ENCODE data around the gene CFAP20. TPM values are rescaled to one million over a fixed set of nuclear protein-coding genes. Genes with fewer than 3 reads are reported as not detected.

CFAP20 gene
- total RNA-seq (2014; rRNA removed; shearing (Covaris generic)): 48.8 and 49.0 TPM in 2 replicates
- 32.5 and 42.6 TPM in 2 replicates for polyA plus RNA-seq (2015; cell fraction: cytosol; rRNA removed)
- polyA plus RNA-seq (2015; cell fraction: nucleus; rRNA removed): 24.4 and 34.9 TPM in 2 replicates

- in situ Hi-C loops (cut with HindIII; ENCODE audit: low pct_unique_long_range_greater_than_20kb, low sequenced_read_pairs): no loop called here
Measured at GRCh38 chr16:58129097-58129936, at the start of gene CFAP20. Gene CFAP20, minus strand, starts transcription at chr16:58129381. Its CDS starts 266 bp downstream, at chr16:58129115.

GRCh38 chr16:58177353-58177710, 48.2 kb upstream of the CFAP20 start:
- in situ Hi-C loops (cut with HindIII; ENCODE audit: low pct_unique_long_range_greater_than_20kb, low sequenced_read_pairs): no loop called here
- DNase-seq (ENCODE audit: low read depth, low spot score): no peak

More at GRCh38 chr16:58129097-58129936, at the start of gene CFAP20:
- DNase-seq (ENCODE audit: low read depth, low spot score): peak; percentile 99

- no peak for DNase-seq (ENCODE audit: low read depth, low spot score)
- in situ Hi-C loops (cut with HindIII; ENCODE audit: low pct_unique_long_range_greater_than_20kb, low sequenced_read_pairs): no loop called here
Measured at GRCh38 chr16:58176608-58177352, 47.6 kb upstream of the CFAP20 start.

- no peak for DNase-seq (ENCODE audit: low read depth, low spot score)
- in situ Hi-C loops (cut with HindIII; ENCODE audit: low pct_unique_long_range_greater_than_20kb, low sequenced_read_pairs): no loop called here
Measured at GRCh38 chr16:58170223-58170622, 41.0 kb upstream of the CFAP20 start.

- in situ Hi-C loops (cut with HindIII; ENCODE audit: low pct_unique_long_range_greater_than_20kb, low sequenced_read_pairs): no loop called here
- DNase-seq (ENCODE audit: low read depth, low spot score): no peak
Measured at GRCh38 chr16:58160855-58161254, 31.7 kb upstream of the CFAP20 start.

GRCh38 chr16:58158725-58159124, 29.5 kb upstream of the CFAP20 start:
- DNase-seq (ENCODE audit: low read depth, low spot score): no peak
- in situ Hi-C loops (cut with HindIII; ENCODE audit: low pct_unique_long_range_greater_than_20kb, low sequenced_read_pairs): no loop called here

- DNase-seq (ENCODE audit: low read depth, low spot score): no peak
- in situ Hi-C loops (cut with HindIII; ENCODE audit: low pct_unique_long_range_greater_than_20kb, low sequenced_read_pairs): no loop called here
Measured at GRCh38 chr16:58157951-58158540, 28.9 kb upstream of the CFAP20 start.

- DNase-seq (ENCODE audit: low read depth, low spot score): no peak
- in situ Hi-C loops (cut with HindIII; ENCODE audit: low pct_unique_long_range_greater_than_20kb, low sequenced_read_pairs): no loop called here
Measured at GRCh38 chr16:58157239-58157638, 28.1 kb upstream of the CFAP20 start.

GRCh38 chr16:58155839-58156238, 26.7 kb upstream of the CFAP20 start:
- no peak for DNase-seq (ENCODE audit: low read depth, low spot score)
- in situ Hi-C loops (cut with HindIII; ENCODE audit: low pct_unique_long_range_greater_than_20kb, low sequenced_read_pairs): no loop called here

GRCh38 chr16:58154345-58154744, 25.2 kb upstream of the CFAP20 start:
- in situ Hi-C loops (cut with HindIII; ENCODE audit: low pct_unique_long_range_greater_than_20kb, low sequenced_read_pairs): no loop called here
- no peak for DNase-seq (ENCODE audit: low read depth, low spot score)

- no peak for DNase-seq (ENCODE audit: low read depth, low spot score)
- in situ Hi-C loops (cut with HindIII; ENCODE audit: low pct_unique_long_range_greater_than_20kb, low sequenced_read_pairs): no loop called here
Measured at GRCh38 chr16:58152246-58152868, 23.2 kb upstream of the CFAP20 start.

- in situ Hi-C loops (cut with HindIII; ENCODE audit: low pct_unique_long_range_greater_than_20kb, low sequenced_read_pairs): no loop called here
- no peak for DNase-seq (ENCODE audit: low read depth, low spot score)
Measured at GRCh38 chr16:58148526-58148925, 19.3 kb upstream of the CFAP20 start.

- no peak for DNase-seq (ENCODE audit: low read depth, low spot score)
- in situ Hi-C loops (cut with HindIII; ENCODE audit: low pct_unique_long_range_greater_than_20kb, low sequenced_read_pairs): no loop called here
Measured at GRCh38 chr16:58148099-58148498, 18.9 kb upstream of the CFAP20 start.

- in situ Hi-C loops (cut with HindIII; ENCODE audit: low pct_unique_long_range_greater_than_20kb, low sequenced_read_pairs): no loop called here
- DNase-seq (ENCODE audit: low read depth, low spot score): no peak
Measured at GRCh38 chr16:58138852-58139251, 9.7 kb upstream of the CFAP20 start.

GRCh38 chr16:58137581-58137980, 8.4 kb upstream of the CFAP20 start:
- in situ Hi-C loops (cut with HindIII; ENCODE audit: low pct_unique_long_range_greater_than_20kb, low sequenced_read_pairs): no loop called here
- DNase-seq (ENCODE audit: low read depth, low spot score): no peak

- in situ Hi-C loops (cut with HindIII; ENCODE audit: low pct_unique_long_range_greater_than_20kb, low sequenced_read_pairs): no loop called here
- DNase-seq (ENCODE audit: low read depth, low spot score): no peak
Measured at GRCh38 chr16:58128711-58129096, 477 bp downstream of the CFAP20 start.

GRCh38 chr16:58128181-58128631, 975 bp downstream of the CFAP20 start:
- DNase-seq (ENCODE audit: low read depth, low spot score): no peak
- in situ Hi-C loops (cut with HindIII; ENCODE audit: low pct_unique_long_range_greater_than_20kb, low sequenced_read_pairs): no loop called here

- in situ Hi-C loops (cut with HindIII; ENCODE audit: low pct_unique_long_range_greater_than_20kb, low sequenced_read_pairs): no loop called here
Measured at GRCh38 chr16:58127634-58128033, 1.5 kb downstream of the CFAP20 start.

More at GRCh38 chr16:58127634-58128033, 1.5 kb downstream of the CFAP20 start:
- DNase-seq (ENCODE audit: low read depth, low spot score): no peak
